Measurements from ENCODE around the gene MYH9. TPM values are rescaled to one million over a fixed set of nuclear protein-coding genes. Genes with fewer than 3 reads are reported as not detected.

MYH9 gene
- total and polyA plus RNA-seq, 7 donors = 35.6 to 214 (median 92.0) TPM

GRCh38 chr22:36321797-36322601, 65.8 kb downstream of the MYH9 start:
- Histone ChIP-seq H3K9me3 (no peaks in the 10 kb centered on the region), H3K4me1 (peaks cover 53% of the 10 kb centered on the region), H3K27ac (peak overlapping the region; percentile 86), H3K4me3 (no peak overlapping the region), H3K27me3 (ENCODE audit: insufficient read depth in 3 of 3, low read length in 2 of 3) (no peaks in the 10 kb centered on the region), H3K36me3 (ENCODE audit: insufficient read depth in 1 of 2, low read depth in 1 of 2) (peaks cover 0 to 100% of the 10 kb centered on the region in 2 donors)
- WGBS, 3 donors = 83 to 94% (median 90%) methylated on average over 35 to 37 of the region's 37 CpGs
- intact Hi-C loops (cut with DNase I) = no loop called here
- no peak for DNase-seq
- no peak for TF ChIP-seq CTCF (IDR thresholded peaks at IDR 0.05)
- ATAC-seq = no peak

GRCh38 chr22:36320553-36320952, 67.2 kb downstream of the MYH9 start:
- Histone ChIP-seq H3K4me3 (no peak overlapping the region), H3K4me1 (peaks cover 40% of the 10 kb centered on the region), H3K36me3 (ENCODE audit: insufficient read depth in 1 of 2, low read depth in 1 of 2) (peaks cover 4 to 99% of the 10 kb centered on the region in 2 donors), H3K9me3 (no peaks in the 10 kb centered on the region), H3K27ac (peak overlapping the region; percentile 25), H3K27me3 (ENCODE audit: insufficient read depth in 3 of 3, low read length in 2 of 3) (no peaks in the 10 kb centered on the region)
- 66 to 72% (median 72%) methylated on average over 9 of the region's 9 CpGs for WGBS, 3 donors
- no peak for ATAC-seq
- no peak for TF ChIP-seq CTCF (IDR thresholded peaks at IDR 0.05)
- DNase-seq = no peak
- intact Hi-C loops (cut with DNase I) = no loop called here

GRCh38 chr22:36319595-36320497, 67.9 kb downstream of the MYH9 start:
- intact Hi-C loops (cut with DNase I) = loop anchor here in 1 of 2 donors (5.0 kb wide), 1 partner anchor 62 kb away; no protein-coding TSS in a partner anchor
- ATAC-seq (no peak), DNase-seq (no peak)
- H3K36me3 ChIP-seq (ENCODE audit: insufficient read depth in 1 of 2, low read depth in 1 of 2) = peaks cover 6 to 99% of the 10 kb centered on the region in 2 donors
- peak overlapping the region; percentile 25 for H3K27ac ChIP-seq
- H3K9me3 ChIP-seq = no peaks in the 10 kb centered on the region
- WGBS, 3 donors = 78 to 86% (median 82%) methylated on average over 25 to 26 of the region's 26 CpGs
- TF ChIP-seq CTCF (IDR thresholded peaks at IDR 0.05) = no peak
- peaks cover 33% of the 10 kb centered on the region for H3K4me1 ChIP-seq
- no peaks in the 10 kb centered on the region for H3K27me3 ChIP-seq (ENCODE audit: insufficient read depth in 3 of 3, low read length in 2 of 3)
- no peak overlapping the region for H3K4me3 ChIP-seq

- no peak for ATAC-seq
- intact Hi-C loops (cut with DNase I) = loop anchor here in 1 of 2 donors (5.0 kb wide), 1 partner anchor 64 kb away; no protein-coding TSS in a partner anchor
- TF ChIP-seq CTCF (IDR thresholded peaks at IDR 0.05) = no peak
- H3K9me3 ChIP-seq = no peaks in the 10 kb centered on the region
- peaks cover 9 to 99% of the 10 kb centered on the region in 2 donors for H3K36me3 ChIP-seq (ENCODE audit: insufficient read depth in 1 of 2, low read depth in 1 of 2)
- no peak overlapping the region for H3K4me3 ChIP-seq
- peaks cover 19% of the 10 kb centered on the region for H3K4me1 ChIP-seq
- H3K27ac ChIP-seq = peak overlapping the region; percentile 58
- WGBS, 3 donors = 80 to 88% (median 85%) methylated on average over 12 of the region's 12 CpGs
- no peaks in the 10 kb centered on the region for H3K27me3 ChIP-seq (ENCODE audit: insufficient read depth in 3 of 3, low read length in 2 of 3)
- DNase-seq = no peak
Observed at GRCh38 chr22:36318442-36318841, 69.3 kb downstream of the MYH9 start.

Data from psoas muscle (tissue), 8 donors.